Neural crest cell (in vitro differentiated cells): ENCODE results near the gene ART3. TPM values are rescaled to one million over a fixed set of nuclear protein-coding genes. Genes with fewer than 3 reads are reported as not detected.
"Not testable (repeated sequence)": the region's sequence is repeated elsewhere in the genome, so short reads cannot be mapped to it uniquely, and the experiment has no call there.

Source experiments
- DNase-seq: peaks from one replicate; pipeline ENCODE4 v3.0.0; 2021; ENCODE audit warnings: low read depth, mixed read lengths, low spot score
- H3K27ac Mint-ChIP-seq: one replicate; pipeline ENCODE4 v1.8.0; 2021; ENCODE audit warnings: mild to moderate bottlenecking, mixed read lengths; ENCODE audit not compliant: unreplicated experiment
- H3K27me3 Mint-ChIP-seq: 2 replicates; pipeline ENCODE4 v1.8.0; 2021; ENCODE audit warnings: low read depth, mild to moderate bottlenecking, mixed read lengths
- H3K36me3 Mint-ChIP-seq: 2 replicates; pipeline ENCODE4 v1.8.0; 2021; ENCODE audit warnings: low read depth, mild to moderate bottlenecking, mixed read lengths
- H3K4me1 Mint-ChIP-seq: 2 replicates; pipeline ENCODE4 v1.8.0; 2021; ENCODE audit warnings: mixed read lengths
- H3K4me3 Mint-ChIP-seq: one replicate; pipeline ENCODE4 v1.8.0; 2021; ENCODE audit warnings: mild to moderate bottlenecking, mixed read lengths
- H3K9me3 Mint-ChIP-seq: 2 replicates; pipeline ENCODE4 v1.8.0; 2021; ENCODE audit warnings: mixed read lengths
- total RNA-seq: library from RNA; stranded (reverse); gene quantifications from 2 replicates; pipeline ENCODE4 v1.2.1, GENCODE V29; 2021
- TF ChIP-seq, protein P1 (sequence below): fragments of 200-600 bp; sonication (generic); conservative IDR thresholded peaks from 2 replicates; pipeline ENCODE4 v1.5.0; 2021; ENCODE audit warnings: antibody characterized with exemption, mild to moderate bottlenecking

Gene ART3
- total RNA-seq, 1 donor from 2014 or later = not detected

DNA sequence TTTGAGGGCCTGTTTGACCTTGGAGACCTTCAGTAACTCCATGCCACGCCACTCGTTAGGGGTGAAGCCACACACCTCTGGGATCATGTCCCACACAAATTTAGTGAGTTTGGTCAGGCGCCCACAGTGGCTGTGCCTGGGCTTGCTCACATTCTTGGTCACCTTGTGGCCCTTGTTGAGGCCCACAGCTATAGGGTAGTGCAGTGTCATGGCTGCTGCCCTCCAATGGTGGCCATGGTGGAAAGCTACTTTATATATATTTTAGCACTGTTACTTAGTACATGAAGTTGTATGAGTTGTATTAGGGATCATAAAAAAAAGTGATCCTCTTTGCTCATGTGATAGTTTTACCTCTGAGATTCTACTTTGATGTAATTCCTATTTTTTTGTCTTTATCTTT is 37.7 kb upstream of the ART3 start:
- H3K9me3 Mint-ChIP-seq = no peaks in the 10 kb centered on the region

DNA sequence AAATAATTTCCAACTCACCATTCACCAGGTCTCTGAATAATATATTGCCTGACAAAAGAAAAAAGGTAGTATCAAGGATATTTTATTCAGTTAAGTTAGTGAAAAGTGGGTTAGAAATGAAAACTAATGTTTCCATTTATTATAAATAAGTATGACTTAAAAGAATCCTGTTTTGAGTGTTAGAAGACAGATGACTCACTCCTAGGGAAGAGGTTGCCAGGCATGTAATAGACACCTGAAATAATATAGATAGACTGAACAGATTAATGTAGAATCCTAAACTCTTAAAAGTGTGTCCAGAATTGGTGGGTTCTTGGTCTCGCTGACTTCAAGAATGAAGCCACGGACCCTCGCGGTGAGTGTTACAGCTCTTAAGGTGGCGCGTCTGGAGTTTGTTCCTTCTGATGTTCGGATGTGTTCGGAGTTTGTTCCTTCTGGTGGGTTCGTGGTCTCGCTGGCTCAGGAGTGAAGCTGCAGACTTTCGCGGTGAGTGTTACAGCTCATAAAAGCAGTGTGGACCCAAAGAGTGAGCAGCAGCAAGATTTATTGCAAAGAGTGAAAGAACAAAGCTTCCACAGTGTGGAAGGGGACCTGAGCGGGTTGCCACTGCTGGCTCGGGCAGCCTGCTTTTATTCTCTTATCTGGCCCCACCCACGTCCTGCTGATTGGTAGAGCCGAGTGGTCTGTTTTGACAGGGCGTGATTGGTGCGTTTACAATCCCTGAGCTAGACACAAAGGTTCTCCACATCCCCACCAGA is 32.1 kb upstream of the ART3 start:
- H3K27ac Mint-ChIP-seq = peak overlapping the region; percentile 64
- not testable (repeated sequence) for H3K4me3 Mint-ChIP-seq, H3K4me1 Mint-ChIP-seq, DNase-seq, H3K9me3 Mint-ChIP-seq, H3K36me3 Mint-ChIP-seq, H3K27me3 Mint-ChIP-seq

More for the DNA sequence above, 37.7 kb upstream of the ART3 start:
- Mint-ChIP-seq H3K27me3 (no peaks in the 10 kb centered on the region), H3K36me3 (no peaks in the 10 kb centered on the region), H3K4me1 (no peaks in the 10 kb centered on the region), H3K27ac (no peak overlapping the region), H3K4me3 (no peak overlapping the region)
- no peak for DNase-seq
- TF ChIP-seq, protein P1, sequence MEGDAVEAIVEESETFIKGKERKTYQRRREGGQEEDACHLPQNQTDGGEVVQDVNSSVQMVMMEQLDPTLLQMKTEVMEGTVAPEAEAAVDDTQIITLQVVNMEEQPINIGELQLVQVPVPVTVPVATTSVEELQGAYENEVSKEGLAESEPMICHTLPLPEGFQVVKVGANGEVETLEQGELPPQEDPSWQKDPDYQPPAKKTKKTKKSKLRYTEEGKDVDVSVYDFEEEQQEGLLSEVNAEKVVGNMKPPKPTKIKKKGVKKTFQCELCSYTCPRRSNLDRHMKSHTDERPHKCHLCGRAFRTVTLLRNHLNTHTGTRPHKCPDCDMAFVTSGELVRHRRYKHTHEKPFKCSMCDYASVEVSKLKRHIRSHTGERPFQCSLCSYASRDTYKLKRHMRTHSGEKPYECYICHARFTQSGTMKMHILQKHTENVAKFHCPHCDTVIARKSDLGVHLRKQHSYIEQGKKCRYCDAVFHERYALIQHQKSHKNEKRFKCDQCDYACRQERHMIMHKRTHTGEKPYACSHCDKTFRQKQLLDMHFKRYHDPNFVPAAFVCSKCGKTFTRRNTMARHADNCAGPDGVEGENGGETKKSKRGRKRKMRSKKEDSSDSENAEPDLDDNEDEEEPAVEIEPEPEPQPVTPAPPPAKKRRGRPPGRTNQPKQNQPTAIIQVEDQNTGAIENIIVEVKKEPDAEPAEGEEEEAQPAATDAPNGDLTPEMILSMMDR = no peak

DNA sequence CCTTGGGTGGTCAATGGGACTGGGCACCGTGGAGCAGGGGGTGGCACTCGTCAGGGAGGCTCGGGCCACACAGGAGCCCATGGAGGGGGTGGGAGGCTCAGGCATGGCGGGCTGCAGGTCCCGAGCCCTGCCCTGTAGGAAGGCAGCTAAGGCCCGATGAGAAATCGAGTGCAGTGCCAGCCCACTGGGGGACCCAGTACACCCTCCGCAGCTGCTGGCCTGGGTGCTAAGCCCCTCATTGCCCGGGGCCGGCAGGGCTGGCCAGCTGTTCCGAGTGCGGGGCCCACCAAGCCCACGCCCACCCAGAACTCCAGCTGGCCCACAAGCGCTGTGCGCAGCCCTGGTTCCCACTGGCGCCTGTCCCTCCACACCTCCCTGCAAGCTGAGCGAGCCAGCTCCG is 31.2 kb upstream of the ART3 start:
- not testable (repeated sequence) for H3K4me3 Mint-ChIP-seq, H3K36me3 Mint-ChIP-seq, H3K27me3 Mint-ChIP-seq, H3K9me3 Mint-ChIP-seq, DNase-seq, H3K27ac Mint-ChIP-seq, H3K4me1 Mint-ChIP-seq

DNA sequence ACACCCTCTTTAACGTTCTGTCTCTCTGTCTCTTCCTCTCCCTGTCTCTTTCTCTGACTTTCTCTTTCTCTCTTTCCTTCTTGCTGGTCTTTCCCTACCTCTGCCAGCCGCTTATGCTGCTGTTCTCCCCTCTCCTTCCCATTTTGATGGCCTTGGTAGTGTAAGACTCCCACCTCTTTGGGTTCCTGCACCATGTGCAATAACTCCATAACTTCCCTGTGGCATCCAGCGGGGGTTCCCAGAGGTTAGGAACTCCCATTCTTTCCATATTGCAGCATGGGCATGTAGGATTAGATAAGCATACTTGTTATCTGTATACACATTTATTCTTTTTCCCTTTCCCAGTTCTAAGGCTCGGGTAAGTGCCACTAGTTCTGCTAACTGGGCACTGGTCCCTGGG is 29.8 kb upstream of the ART3 start:
- H3K4me3 Mint-ChIP-seq, DNase-seq, H3K27me3 Mint-ChIP-seq, H3K4me1 Mint-ChIP-seq, H3K36me3 Mint-ChIP-seq, H3K9me3 Mint-ChIP-seq: not testable (repeated sequence)
- peak overlapping the region; percentile 20 for H3K27ac Mint-ChIP-seq

DNA sequence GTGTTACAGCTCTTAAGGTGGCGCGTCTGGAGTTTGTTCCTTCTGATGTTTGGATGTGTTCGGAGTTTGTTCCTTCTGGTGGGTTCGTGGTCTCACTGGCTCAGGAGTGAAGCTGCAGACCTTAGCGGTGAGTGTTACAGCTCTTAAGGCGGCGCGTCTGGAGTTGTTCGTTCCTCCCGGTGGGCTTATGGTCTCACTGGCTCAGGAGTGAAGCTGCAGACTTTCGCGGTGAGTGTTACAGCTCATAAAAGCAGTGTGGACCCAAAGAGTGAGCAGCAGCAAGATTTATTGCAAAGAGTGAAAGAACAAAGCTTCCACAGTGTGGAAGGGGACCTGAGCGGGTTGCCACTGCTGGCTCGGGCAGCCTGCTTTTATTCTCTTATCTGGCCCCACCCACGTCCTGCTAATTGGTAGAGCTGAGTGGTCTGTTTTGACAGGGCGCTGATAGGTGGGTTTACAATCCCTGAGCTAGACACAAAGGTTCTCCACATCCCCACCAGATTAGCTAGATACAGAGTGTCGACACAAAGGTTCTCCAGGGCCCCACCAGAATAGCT is 24.6 kb upstream of the ART3 start:
- H3K27ac Mint-ChIP-seq, H3K9me3 Mint-ChIP-seq, DNase-seq: not testable (repeated sequence)

DNA sequence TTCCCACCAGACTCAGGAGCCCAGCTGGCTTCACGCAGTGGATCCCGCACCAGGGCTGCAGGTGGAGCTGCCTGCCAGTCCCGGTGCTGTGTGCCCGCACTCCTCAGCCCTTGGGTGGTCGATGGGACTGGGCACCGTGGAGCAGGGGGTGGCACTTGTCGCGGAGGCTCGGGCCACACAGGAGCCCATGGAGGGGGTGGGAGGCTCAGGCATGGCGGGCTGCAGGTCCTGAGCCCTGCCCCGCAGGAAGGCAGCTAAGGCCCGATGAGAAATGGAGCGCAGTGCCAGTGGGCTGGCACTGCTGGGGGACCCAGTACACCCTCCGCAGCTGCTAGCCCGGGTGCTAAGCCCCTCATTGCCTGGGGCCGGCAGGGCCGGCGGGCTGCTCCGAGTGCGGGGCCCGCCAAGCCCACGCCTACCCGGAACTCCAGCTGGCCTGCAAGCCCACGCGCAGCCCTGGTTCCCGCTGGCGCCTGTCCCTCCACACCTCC is 23.9 kb upstream of the ART3 start:
- not testable (repeated sequence) for H3K9me3 Mint-ChIP-seq, H3K27ac Mint-ChIP-seq, H3K27me3 Mint-ChIP-seq, H3K4me3 Mint-ChIP-seq, H3K36me3 Mint-ChIP-seq, DNase-seq
- peaks cover 13% of the 10 kb centered on the region for H3K4me1 Mint-ChIP-seq

More for the DNA sequence above, 24.6 kb upstream of the ART3 start:
- not testable (repeated sequence) for H3K36me3 Mint-ChIP-seq, H3K4me3 Mint-ChIP-seq, H3K27me3 Mint-ChIP-seq, H3K4me1 Mint-ChIP-seq

DNA sequence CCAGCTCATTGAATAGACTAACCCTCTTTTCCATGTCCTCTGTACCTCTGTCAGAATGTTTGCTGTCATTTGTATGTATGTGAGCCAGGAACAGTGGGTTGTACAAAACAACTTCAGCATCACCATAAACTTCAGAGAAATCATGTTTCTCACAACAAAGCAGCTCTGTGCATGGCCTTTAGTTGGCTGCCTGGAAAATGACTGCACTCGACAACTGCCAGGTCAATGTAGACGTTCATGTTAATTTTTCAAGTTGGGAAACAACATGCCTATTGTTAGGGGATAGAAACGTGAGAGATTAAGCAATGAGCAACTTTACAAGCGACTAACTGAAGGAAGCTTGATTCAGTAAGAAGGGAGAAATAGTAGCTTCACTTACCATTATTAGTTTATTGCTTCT is 20.8 kb upstream of the ART3 start:
- no peaks in the 10 kb centered on the region for H3K36me3 Mint-ChIP-seq
- peaks cover 15% of the 10 kb centered on the region for H3K4me1 Mint-ChIP-seq
- no peaks in the 10 kb centered on the region for H3K27me3 Mint-ChIP-seq
- no peak for DNase-seq
- no peak overlapping the region for H3K27ac Mint-ChIP-seq
- TF ChIP-seq, protein P1 = no peak
- no peak overlapping the region for H3K4me3 Mint-ChIP-seq
- no peaks in the 10 kb centered on the region for H3K9me3 Mint-ChIP-seq

DNA sequence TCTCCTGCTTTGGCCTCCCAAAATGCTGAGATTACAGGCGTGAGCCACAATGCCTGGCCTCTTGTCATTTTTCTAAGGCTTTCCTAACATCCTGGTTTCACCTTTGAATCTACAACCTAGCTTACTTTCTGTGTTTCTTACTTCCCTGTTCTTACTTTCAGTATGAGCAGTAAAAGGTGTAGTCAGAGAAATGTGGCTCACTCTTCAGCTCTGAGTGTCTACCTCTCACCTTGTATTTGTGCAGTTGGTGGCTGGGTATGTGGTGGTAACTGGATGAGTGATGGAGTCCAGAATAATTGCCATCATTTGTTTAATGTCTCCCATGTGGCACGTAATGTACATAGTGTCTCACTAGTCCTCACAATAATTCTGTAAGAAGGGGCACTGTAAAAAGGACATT is 19.5 kb upstream of the ART3 start:
- Mint-ChIP-seq H3K4me3 (no peak overlapping the region), H3K9me3 (no peaks in the 10 kb centered on the region), H3K36me3 (no peaks in the 10 kb centered on the region), H3K27ac (no peak overlapping the region), H3K27me3 (no peaks in the 10 kb centered on the region), H3K4me1 (peaks cover 15% of the 10 kb centered on the region)
- TF ChIP-seq, protein P1 = no peak
- DNase-seq = no peak
